HepG2 (cell line): Measurements from ENCODE around the gene ARHGEF10L. TPM values are rescaled to one million over a fixed set of nuclear protein-coding genes. Genes with fewer than 3 reads are reported as not detected.
A peak's percentile ranks its signal among the peaks of the same experiment; 100 is the strongest.

Experiments
- AHDC1 ChIP-seq: sonication (generic); formaldehyde crosslinking; IDR thresholded peaks from 2 replicates; pipeline ENCODE4 v1.5.1; 2020; ENCODE audit warnings: mild to moderate bottlenecking, missing genetic modification reagents, borderline replicate concordance
- ARID5B ChIP-seq: IDR thresholded peaks from 2 replicates; pipeline ENCODE4 v1.4.0; 2020; ENCODE audit warnings: mild to moderate bottlenecking, missing genetic modification reagents
- BHLHE40 ChIP-seq: IDR thresholded peaks from 2 replicates; pipeline ENCODE4 v1.6.1; 2011; ENCODE audit warnings: low read length, improper control_type of control experiment
- ELF1 ChIP-seq: sonication (generic); formaldehyde crosslinking; IDR thresholded peaks from 2 replicates; pipeline ENCODE4 v1.4.0; 2020; ENCODE audit warnings: missing genetic modification reagents
- NCOA2 ChIP-seq: sonication (generic); formaldehyde crosslinking; IDR thresholded peaks from 2 replicates; pipeline ENCODE4 v1.8.0; 2022; ENCODE audit warnings: inconsistent platforms
- ONECUT2 ChIP-seq: sonication (generic); formaldehyde crosslinking; IDR thresholded peaks from 2 replicates; pipeline ENCODE4 v1.4.0; 2020; ENCODE audit warnings: missing genetic modification reagents
- PAXIP1 ChIP-seq: sonication (generic); formaldehyde crosslinking; conservative IDR thresholded peaks from 2 replicates; pipeline ENCODE4 v1.4.0; 2020; ENCODE audit warnings: mild to moderate bottlenecking, missing genetic modification reagents, moderate library complexity
- SOX13 ChIP-seq, 3 experiments: fragments of 450-650 bp in 1 of 3; sonication (generic) in 1 of 3; formaldehyde crosslinking in 1 of 3; IDR thresholded peaks in 2 of 3; conservative IDR thresholded peaks in 1 of 3; 2 replicates each; pipeline versions ENCODE4 v1.5.0 to v1.6.1; 2016 to 2020; ENCODE audit warnings: antibody characterized with exemption in 1 of 3, mild to moderate bottlenecking in 1 of 3, missing compliant biosample characterization in 1 of 3, missing genetic modification reagents in 1 of 3, moderate library complexity in 1 of 3
- SOX6 ChIP-seq, 2 experiments: fragments of 450-650 bp in 1 of 2; sonication (generic) in 1 of 2; formaldehyde crosslinking in 1 of 2; IDR thresholded peaks; 2 replicates each; pipeline versions ENCODE4 v1.4.0 to v1.6.1; 2017 to 2020; ENCODE audit warnings: antibody characterized with exemption in 1 of 2, mild to moderate bottlenecking in 1 of 2, missing genetic modification reagents in 1 of 2
- TAF15 ChIP-seq: fragments of 200-400 bp; formaldehyde crosslinking; IDR thresholded peaks from one replicate; pipeline ENCODE4 v1.6.1; 2018; ENCODE audit warnings: mild to moderate bottlenecking, low read depth, low read length; ENCODE audit not compliant: poor library complexity, severe bottlenecking
- TFDP2 ChIP-seq: sonication (generic); formaldehyde crosslinking; IDR thresholded peaks from 2 replicates; pipeline ENCODE4 v1.4.0; 2020; ENCODE audit warnings: missing genetic modification reagents
- polyA plus RNA-seq, 8 experiments: library from polyadenylated mRNA; depleted of rRNA in 3 of 8; stranded (reverse) in 7 of 8; unstranded in 1 of 8; fragments of >200 nt; fragmentation: Illumina TruSeq in 4 of 8; extraction: Trizol in 4 of 8; gene quantifications; 2 replicates each; pipeline versions ENCODE4 v1.2.1 to v1.2.3, GENCODE V29; 2011 to 2016; ENCODE audit warnings: low read depth in 4 of 8, missing spikeins in 1 of 8, mixed read lengths in 1 of 8; ENCODE audit not compliant: insufficient read depth in 1 of 8
- total RNA-seq, 5 experiments: library from RNA; depleted of rRNA; stranded (reverse); fragments of >200 nt; fragmentation: Illumina TruSeq; extraction: Trizol; gene quantifications; 2 replicates each; pipeline ENCODE4 v1.2.3, GENCODE V29; 2016; ENCODE audit warnings: low read depth in 1 of 5

The ARHGEF10L gene
- total and polyA plus RNA-seq, 2 of the 13 experiments (the other 11 are each of a cell fraction or from before 2014, with no cell fraction given), result 46.5 to 78.3 TPM

- TF ChIP-seq BHLHE40 (peak; percentile 58; the same call in 1 of the 2 replicates), SOX6 (IDR thresholded peaks at IDR 0.05) (no peak), SOX6 (CRISPR knock-in tag; IDR thresholded peaks at IDR 0.05) (peak; percentile 27; the same call in 1 of the 2 replicates), AHDC1 (peak; percentile 47; the same call in 1 of the 2 replicates), TFDP2 (CRISPR knock-in tag) (no peak), SOX13 (IDR thresholded peaks at IDR 0.05) (no peak), SOX13 (CRISPR knock-in tag; conservative IDR thresholded peaks at IDR 0.05 in 1 of 2, IDR thresholded peaks at IDR 0.05 in 1 of 2) (peak in 1 of 2 experiments; percentile 24; a peak in 1 of 4 replicates), TAF15 (no peak), NCOA2 (0 out of 2 replicates have a peak, but pooled peaks have one; percentile 15), ONECUT2 (CRISPR knock-in tag) (no peak), ARID5B (peak; percentile 72), PAXIP1 (CRISPR knock-in tag) (peak; percentile 66; the same call in 1 of the 2 replicates), ELF1 (CRISPR knock-in tag) (peak; percentile 60)
These were observed 22.9 kb upstream of the ARHGEF10L start (continued) for GRCh38 chr1:17516303-17517214.
